NCI-H2107 (cell line): ENCODE data around the gene ELOVL1.

Source experiments
- DNase-seq: peaks from one replicate; lab custom pipeline; 2025; lab: John Stamatoyannopoulos, UW

Gene ELOVL1

GRCh38 chr1:43327549-43328292, 40.1 kb downstream of the ELOVL1 start:
- DNase-seq: no peak

GRCh38 chr1:43325381-43325780, 42.4 kb downstream of the ELOVL1 start:
- DNase-seq: no peak

DNA sequence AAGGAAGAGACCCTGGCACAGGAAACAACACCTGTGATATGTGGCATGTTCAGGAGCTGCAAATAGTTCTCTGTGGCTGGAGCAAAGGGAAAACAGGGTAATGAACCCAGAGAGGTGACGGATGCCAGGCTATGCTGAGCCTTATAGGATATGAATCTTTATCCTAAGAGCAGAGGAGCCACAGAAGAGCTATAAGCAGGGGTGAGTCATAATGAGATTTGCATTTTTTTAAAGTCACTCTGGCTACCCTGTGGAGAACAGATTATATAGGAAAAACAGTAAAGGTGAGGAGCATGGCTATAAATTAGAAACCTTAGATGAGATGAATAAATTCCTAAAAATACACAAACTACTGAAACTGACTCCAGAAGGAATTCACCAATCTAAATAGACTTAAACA, 43.0 kb downstream of the ELOVL1 start:
- DNase-seq: no peak

DNA sequence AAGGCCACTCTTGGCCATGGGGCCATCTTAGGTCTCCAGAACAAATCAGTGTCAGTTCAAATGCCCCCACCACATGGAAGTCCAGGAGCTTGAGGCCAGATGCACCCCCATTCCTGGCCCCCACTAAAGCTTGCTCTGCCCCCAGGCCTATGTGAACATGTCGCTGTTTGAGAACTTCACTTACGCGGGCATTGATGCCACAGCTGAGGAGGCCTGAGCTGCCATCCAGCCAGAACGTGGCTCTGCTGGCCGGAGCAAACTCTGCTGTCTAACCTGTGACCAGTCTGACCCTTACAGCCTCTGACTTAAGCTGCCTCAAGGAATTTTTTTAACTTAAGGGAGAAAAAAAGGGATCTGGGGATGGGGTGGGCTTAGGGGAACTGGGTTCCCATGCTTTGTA, 45.3 kb downstream of the ELOVL1 start:
- DNase-seq: no peak

GRCh38 chr1:43321331-43321891, 46.4 kb downstream of the ELOVL1 start:
- no peak for DNase-seq

DNA sequence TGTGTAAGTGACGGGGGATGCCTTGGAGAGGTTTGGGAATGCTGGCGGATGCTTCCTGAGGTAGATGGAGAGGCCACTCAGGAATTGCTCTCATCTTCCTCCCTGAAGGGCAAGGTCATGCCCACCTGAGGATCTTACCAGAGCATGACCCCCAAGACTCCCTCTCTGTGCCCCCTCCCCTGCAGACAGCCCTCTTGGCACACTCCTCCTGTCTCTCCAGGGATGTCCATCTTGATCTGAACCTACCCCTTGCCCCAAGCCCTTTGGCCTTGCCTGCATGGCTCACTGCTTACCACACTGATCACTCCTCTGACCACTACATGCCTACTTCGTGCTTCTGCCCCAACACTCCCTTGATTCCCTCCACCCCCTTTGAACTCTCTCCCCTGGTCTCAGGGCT, 48.0 kb downstream of the ELOVL1 start:
- no peak for DNase-seq

DNA sequence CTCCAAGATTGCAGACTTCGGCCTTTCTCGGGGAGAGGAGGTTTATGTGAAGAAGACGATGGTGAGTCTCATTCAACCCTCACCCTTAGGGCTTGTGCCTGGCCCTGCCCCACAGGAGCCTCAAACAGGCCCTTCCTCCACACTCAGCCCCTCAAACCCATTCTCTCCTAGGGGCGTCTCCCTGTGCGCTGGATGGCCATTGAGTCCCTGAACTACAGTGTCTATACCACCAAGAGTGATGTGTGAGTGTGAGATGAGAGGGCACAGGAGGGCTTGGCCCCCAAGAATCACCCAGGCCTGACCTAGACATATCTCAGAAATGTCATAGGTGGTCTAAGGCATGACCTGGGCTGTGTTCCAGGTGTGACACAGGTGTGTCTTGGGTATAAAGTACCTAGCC, 48.5 kb downstream of the ELOVL1 start:
- no peak for DNase-seq

GRCh38 chr1:43318831-43319230, 49.0 kb downstream of the ELOVL1 start:
- no peak for DNase-seq

GRCh38 chr1:43317817-43318471, 49.9 kb downstream of the ELOVL1 start:
- DNase-seq: no peak

DNA sequence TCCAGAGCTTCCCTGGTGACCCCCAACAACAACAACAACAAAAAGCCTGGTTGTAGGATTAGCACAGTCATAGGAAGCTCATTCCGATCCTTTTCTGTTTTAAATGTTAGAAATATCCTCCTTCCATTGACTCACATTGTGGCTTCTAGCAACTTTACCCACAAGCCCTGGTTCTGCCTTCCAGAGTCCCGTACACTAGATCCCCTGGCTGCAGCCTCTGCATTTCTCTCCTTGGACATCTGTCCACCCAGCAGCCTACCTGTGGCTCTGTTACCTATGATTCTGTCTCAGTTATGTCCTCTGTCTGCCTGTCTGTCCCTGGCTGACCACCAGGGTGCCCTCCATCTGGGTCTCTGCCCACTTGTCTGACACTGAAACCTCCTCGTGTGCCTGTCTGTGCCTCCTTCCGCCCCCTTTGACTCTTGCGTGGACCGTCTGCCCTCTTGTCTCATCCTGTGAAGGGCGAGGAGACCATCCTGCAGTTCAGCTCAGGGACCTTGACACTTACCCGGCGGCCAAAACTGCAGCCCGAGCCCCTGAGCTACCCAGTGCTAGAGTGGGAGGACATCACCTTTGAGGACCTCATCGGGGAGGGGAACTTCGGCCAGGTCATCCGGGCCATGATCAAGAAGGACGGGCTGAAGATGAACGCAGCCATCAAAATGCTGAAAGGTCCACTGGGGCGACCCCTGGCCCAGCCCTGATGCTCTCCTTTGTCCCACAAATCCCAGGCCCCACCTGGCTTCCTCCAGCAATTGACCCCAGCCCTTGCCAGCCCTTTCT, 50.9 kb downstream of the ELOVL1 start:
- no peak for DNase-seq

GRCh38 chr1:43315963-43316737, 51.7 kb downstream of the ELOVL1 start:
- no peak for DNase-seq

- DNase-seq: no peak
These were observed 52.3 kb downstream of the ELOVL1 start for GRCh38 chr1:43315481-43315880.

DNA sequence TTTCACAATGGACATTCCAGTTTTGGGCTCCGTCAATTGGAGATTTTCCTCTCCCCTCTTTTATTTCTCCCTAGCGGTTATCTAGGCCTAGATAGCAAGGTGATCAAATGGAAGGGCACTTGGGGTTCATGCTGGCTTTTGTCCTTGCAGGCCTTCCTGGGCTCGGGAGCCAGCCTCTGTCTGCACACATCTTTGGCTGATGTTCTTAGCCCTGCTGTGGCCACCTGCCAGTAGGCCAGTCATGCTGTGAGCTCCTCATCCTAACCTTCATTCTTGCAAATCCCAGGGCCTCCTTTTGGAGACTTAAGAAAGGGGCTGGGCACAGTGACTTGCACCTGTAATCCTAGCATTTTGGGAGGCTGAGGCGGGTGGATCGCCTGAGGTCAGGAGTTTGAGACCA, 53.6 kb downstream of the ELOVL1 start:
- no peak for DNase-seq

GRCh38 chr1:43313771-43314170, 54.0 kb downstream of the ELOVL1 start:
- no peak for DNase-seq
